Tibial artery (tissue), 4 donors: Measurements from ENCODE around the gene MYO9A.

Experiments used
- DNase-seq, 2 donors: peaks; one replicate each; pipeline ENCODE4 v3.0.0-alpha.2; 2019
- H3K27ac ChIP-seq, 2 donors: fragments of 200-600 bp; sonication (generic) in 1 of 2; 1 replicate in 1 of 2; 2 replicates in 1 of 2; pipeline ENCODE4 v1.5.1; 2018 to 2019; ENCODE audit warnings: mild to moderate bottlenecking in 1 of 2
- H3K27me3 ChIP-seq, 2 donors: fragments of 200-600 bp; sonication (generic) in 1 of 2; one replicate each; pipeline versions ENCODE4 v1.5.1 to v1.6.0; 2016 to 2019
- H3K36me3 ChIP-seq, 3 donors: fragments of 200-600 bp; sonication (generic) in 2 of 3; one replicate each; pipeline ENCODE4 v1.5.1; 2016 to 2019; ENCODE audit warnings: mild to moderate bottlenecking in 2 of 3
- H3K4me1 ChIP-seq, 4 donors: fragments of 200-600 bp; sonication (generic) in 2 of 4; 1 replicate in 3 of 4; 2 replicates in 1 of 4; pipeline ENCODE4 v1.5.1; 2016 to 2019
- H3K4me3 ChIP-seq, 2 donors: fragments of 200-600 bp; sonication (generic) in 1 of 2; 1 replicate in 1 of 2; 2 replicates in 1 of 2; pipeline ENCODE4 v1.5.1; 2018 to 2019; ENCODE audit warnings: mild to moderate bottlenecking in 2 of 2
- H3K9me3 ChIP-seq, 3 donors: fragments of 200-600 bp; sonication (generic) in 1 of 3; one replicate each; pipeline ENCODE4 v1.5.1; 2016 to 2019
- intact Hi-C: fragments of 100-400 bp; cut with DNase I; formaldehyde crosslinking; loops from one replicate; pipeline ENCODE4 v1.15.0; 2023; ENCODE audit warnings: low total_unique reads
- TF ChIP-seq, protein P1 (sequence below), 2 experiments: fragments of 200-600 bp in 1 of 2; fragments of 450-650 bp in 1 of 2; IDR thresholded peaks; one replicate each; pipeline ENCODE4 v1.5.1; 2017 to 2019; ENCODE audit warnings: antibody characterized with exemption in 2 of 2, mild to moderate bottlenecking in 1 of 2, moderate library complexity in 1 of 2

The MYO9A gene

DNA sequence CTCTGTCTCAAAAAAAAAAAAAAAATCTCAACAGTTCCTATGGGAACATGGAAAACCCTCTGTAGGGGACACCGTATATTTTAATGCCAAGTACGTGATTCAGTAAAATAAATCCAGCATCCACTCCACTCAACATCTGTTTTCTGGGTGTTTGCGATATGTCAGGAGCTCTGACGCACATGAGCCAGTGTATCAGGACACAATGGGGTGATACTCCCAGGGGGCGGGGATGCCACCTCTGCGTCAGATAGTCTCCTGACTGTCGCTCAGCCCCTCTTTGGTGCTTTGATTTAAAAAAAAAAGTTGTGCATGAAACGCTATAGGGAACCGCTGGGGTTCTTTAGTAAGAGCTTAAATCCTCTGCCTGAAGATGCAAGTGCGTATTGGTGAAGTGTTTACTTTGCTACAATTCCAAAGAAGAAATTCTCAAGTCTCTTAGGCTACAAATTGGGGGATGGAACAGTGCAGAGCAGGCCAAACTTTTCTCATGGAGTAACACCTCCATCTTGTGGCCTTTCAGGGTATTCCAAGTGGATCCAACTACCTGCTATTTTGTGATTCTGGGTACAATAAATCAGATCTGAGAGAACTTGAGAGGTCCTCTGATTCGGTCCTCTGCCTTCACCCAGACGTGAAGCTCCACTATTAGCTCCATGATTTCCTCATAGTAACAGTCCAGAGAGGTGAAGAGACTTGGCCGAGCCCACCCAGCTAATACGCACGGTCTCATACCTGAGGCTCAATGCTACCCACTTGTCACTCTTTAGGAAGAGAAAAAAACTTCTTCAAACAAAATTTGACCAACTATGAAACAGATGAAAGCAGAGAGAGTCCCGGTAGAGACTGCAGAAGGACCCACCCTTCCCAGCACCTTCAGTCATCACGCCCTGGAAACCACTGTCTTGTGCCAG is 316.9 kb downstream of the MYO9A start:
- Histone ChIP-seq H3K4me1 (no peaks in the 10 kb centered on the region), H3K27me3 (no peaks in the 10 kb centered on the region), H3K36me3 (no peaks in the 10 kb centered on the region), H3K9me3 (no peaks in the 10 kb centered on the region), H3K4me3 (no peak overlapping the region), H3K27ac (no peak overlapping the region)
- no peak for DNase-seq
- intact Hi-C loops, result loop anchor here (5.0 to 10.0 kb wide), 3 partner anchors 54 to 356 kb away; no protein-coding TSS in a partner anchor
- TF ChIP-seq, protein P1, sequence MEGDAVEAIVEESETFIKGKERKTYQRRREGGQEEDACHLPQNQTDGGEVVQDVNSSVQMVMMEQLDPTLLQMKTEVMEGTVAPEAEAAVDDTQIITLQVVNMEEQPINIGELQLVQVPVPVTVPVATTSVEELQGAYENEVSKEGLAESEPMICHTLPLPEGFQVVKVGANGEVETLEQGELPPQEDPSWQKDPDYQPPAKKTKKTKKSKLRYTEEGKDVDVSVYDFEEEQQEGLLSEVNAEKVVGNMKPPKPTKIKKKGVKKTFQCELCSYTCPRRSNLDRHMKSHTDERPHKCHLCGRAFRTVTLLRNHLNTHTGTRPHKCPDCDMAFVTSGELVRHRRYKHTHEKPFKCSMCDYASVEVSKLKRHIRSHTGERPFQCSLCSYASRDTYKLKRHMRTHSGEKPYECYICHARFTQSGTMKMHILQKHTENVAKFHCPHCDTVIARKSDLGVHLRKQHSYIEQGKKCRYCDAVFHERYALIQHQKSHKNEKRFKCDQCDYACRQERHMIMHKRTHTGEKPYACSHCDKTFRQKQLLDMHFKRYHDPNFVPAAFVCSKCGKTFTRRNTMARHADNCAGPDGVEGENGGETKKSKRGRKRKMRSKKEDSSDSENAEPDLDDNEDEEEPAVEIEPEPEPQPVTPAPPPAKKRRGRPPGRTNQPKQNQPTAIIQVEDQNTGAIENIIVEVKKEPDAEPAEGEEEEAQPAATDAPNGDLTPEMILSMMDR (IDR thresholded peaks at IDR 0.05), result peak; percentile 90 to 97

DNA sequence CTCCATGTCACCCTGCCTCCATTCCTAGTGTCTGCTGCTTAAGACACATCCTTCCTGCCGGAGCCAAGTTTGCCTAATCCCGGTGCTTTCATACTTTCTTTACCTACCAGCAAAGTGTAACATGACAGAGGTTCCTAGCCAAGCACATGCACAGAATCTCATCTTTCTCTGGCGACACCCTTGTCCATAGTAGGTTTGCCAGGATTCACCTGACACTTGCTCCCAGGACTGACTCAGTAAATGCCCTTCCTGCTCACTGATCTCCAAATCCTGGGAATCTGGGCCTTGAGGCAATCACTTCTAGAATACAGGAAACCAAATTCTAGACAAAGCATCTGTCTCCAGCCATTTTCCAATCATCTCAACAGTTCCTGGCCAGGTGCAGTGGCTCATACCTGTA is 317.8 kb downstream of the MYO9A start:
- intact Hi-C loops, result loop anchor here (5.0 to 10.0 kb wide), 3 partner anchors 53 to 355 kb away; no protein-coding TSS in a partner anchor
- no peak for DNase-seq

GRCh38 chr15:71798641-71799040 is 319.3 kb downstream of the MYO9A start:
- Histone ChIP-seq H3K36me3 (no peaks in the 10 kb centered on the region), H3K4me3 (no peak overlapping the region), H3K9me3 (no peaks in the 10 kb centered on the region), H3K4me1 (no peaks in the 10 kb centered on the region), H3K27ac (no peak overlapping the region), H3K27me3 (no peaks in the 10 kb centered on the region)
- DNase-seq, result no peak
- TF ChIP-seq, protein P1 (IDR thresholded peaks at IDR 0.05), result no peak
- intact Hi-C loops, result no loop called here

More for the DNA sequence above, 317.8 kb downstream of the MYO9A start:
- Histone ChIP-seq H3K36me3 (no peaks in the 10 kb centered on the region), H3K27me3 (no peaks in the 10 kb centered on the region), H3K4me3 (no peak overlapping the region), H3K27ac (no peak overlapping the region), H3K9me3 (no peaks in the 10 kb centered on the region), H3K4me1 (no peaks in the 10 kb centered on the region)
- TF ChIP-seq, protein P1 (IDR thresholded peaks at IDR 0.05), result no peak

- Histone ChIP-seq H3K27ac (no peak overlapping the region), H3K9me3 (no peaks in the 10 kb centered on the region), H3K4me1 (no peaks in the 10 kb centered on the region), H3K27me3 (no peaks in the 10 kb centered on the region), H3K36me3 (no peaks in the 10 kb centered on the region), H3K4me3 (no peak overlapping the region)
- intact Hi-C loops, result no loop called here
- TF ChIP-seq, protein P1 (IDR thresholded peaks at IDR 0.05), result no peak
- DNase-seq, result no peak
Observed at GRCh38 chr15:71792521-71792920, 325.4 kb downstream of the MYO9A start.

DNA sequence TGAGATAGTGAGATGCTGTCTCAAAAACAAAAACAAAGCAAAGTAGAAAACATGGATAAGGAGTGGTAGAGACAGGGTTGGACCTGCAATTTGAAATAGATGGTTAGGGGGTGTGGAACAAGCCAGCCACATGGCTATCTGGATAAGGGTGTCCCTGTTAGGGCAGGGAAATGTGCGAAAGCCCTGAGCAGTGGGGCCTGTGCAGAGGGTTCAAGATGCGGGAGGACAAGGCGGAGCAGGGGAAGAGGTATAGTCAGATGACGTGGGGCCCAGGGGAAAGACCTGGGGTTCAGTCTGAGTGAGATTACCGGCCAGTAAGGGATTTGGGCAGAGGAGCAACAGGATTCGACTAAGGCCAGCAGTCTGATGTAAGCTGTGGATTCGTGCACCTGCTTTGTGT is 326.0 kb downstream of the MYO9A start:
- Histone ChIP-seq H3K9me3 (no peaks in the 10 kb centered on the region), H3K36me3 (no peaks in the 10 kb centered on the region), H3K27ac (no peak overlapping the region), H3K4me1 (no peaks in the 10 kb centered on the region), H3K4me3 (no peak overlapping the region), H3K27me3 (no peaks in the 10 kb centered on the region)
- TF ChIP-seq, protein P1 (IDR thresholded peaks at IDR 0.05), result no peak
- intact Hi-C loops, result no loop called here
- peak in 1 of 2 donors; percentile 38 for DNase-seq
